NCI-H128 (cell line): ENCODE measurements around the gene SPIN2B.

Experiments
- DNase-seq: peaks from one replicate; lab custom pipeline; 2025; ENCODE audit not compliant: unreplicated experiment; lab: John Stamatoyannopoulos, UW

Gene SPIN2B

GRCh38 chrX:57074458-57074857 is 46.9 kb downstream of the SPIN2B start:
- no peak for DNase-seq

- no peak for DNase-seq
These were observed 51.0 kb downstream of the SPIN2B start for GRCh38 chrX:57070185-57070984.
